Measurements from ENCODE around the gene TACR2.
A peak's percentile ranks its signal among the peaks of the same experiment; 100 is the strongest.

GRCh38 chr10:69415049-69415448, 1.7 kb downstream of the TACR2 start:
- TF ChIP-seq CTCF (conservative IDR thresholded peaks at IDR 0.05; ENCODE audit: low read depth in 2 of 2) (peak in 1 of 2 experiments; percentile 34; a peak in 2 of 4 replicates), EZH2 (IDR thresholded peaks at IDR 0.05; ENCODE audit: low read depth, unreplicated experiment) (no peak), POLR2AphosphoS5 (IDR thresholded peaks at IDR 0.05; ENCODE audit: low read depth) (no peak), EZH2phosphoT487 (IDR thresholded peaks at IDR 0.05; ENCODE audit: unreplicated experiment) (no peak), REST (IDR thresholded peaks at IDR 0.05; ENCODE audit: unreplicated experiment) (no peak), ZNF114 (CRISPR knock-in tag; IDR thresholded peaks at IDR 0.05) (no peak), JUNB (IDR thresholded peaks at IDR 0.05; ENCODE audit: unreplicated experiment) (no peak), ZNF462 (CRISPR knock-in tag; IDR thresholded peaks at IDR 0.05) (no peak), ETS1 (IDR thresholded peaks at IDR 0.05) (no peak), ZNF331 (CRISPR knock-in tag; IDR thresholded peaks at IDR 0.05; ENCODE audit: low read depth) (no peak), CREB1 (CRISPR knock-in tag; IDR thresholded peaks at IDR 0.05; ENCODE audit: low read depth) (no peak), STAT1 (IDR thresholded peaks at IDR 0.05; ENCODE audit: unreplicated experiment) (no peak)

Measured in GM23338 (cell line).